ENCODE results near the gene PARS2.
A peak's percentile ranks its signal among the peaks of the same experiment; 100 is the strongest.

The PARS2 gene

GRCh38 chr1:54764133-54764921 is at the start of gene PARS2:
Gene PARS2, minus strand, starts transcription at chr1:54764523. Its CDS starts 5,362 bp downstream, at chr1:54759161.
- DNase-seq (ENCODE audit: low read depth in 2 of 2): peak; percentile 91 to 93

DNA sequence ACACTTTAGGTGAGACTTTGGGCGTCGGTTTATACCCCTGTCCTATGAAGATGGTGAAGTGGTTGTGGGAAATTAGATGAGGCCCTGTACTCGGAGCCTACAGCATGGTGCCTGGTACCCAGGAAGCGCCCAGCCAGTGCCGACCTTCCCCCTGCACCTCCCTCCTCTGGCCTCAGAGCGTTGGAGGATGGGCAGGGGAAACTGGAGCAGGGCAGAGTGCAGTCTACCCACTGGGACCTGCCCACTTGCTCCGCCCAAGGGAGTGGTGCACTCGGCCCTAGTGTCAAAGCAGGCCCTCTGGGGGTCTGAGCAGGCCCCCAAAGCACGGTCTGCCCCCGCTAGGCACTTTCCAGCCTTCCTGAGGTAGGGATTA is 49.8 kb upstream of the PARS2 start:
- DNase-seq (ENCODE audit: low read depth in 2 of 2): no peak

GRCh38 chr1:54813485-54814125 is 49.3 kb upstream of the PARS2 start:
- no peak for DNase-seq (ENCODE audit: low read depth in 2 of 2)

DNA sequence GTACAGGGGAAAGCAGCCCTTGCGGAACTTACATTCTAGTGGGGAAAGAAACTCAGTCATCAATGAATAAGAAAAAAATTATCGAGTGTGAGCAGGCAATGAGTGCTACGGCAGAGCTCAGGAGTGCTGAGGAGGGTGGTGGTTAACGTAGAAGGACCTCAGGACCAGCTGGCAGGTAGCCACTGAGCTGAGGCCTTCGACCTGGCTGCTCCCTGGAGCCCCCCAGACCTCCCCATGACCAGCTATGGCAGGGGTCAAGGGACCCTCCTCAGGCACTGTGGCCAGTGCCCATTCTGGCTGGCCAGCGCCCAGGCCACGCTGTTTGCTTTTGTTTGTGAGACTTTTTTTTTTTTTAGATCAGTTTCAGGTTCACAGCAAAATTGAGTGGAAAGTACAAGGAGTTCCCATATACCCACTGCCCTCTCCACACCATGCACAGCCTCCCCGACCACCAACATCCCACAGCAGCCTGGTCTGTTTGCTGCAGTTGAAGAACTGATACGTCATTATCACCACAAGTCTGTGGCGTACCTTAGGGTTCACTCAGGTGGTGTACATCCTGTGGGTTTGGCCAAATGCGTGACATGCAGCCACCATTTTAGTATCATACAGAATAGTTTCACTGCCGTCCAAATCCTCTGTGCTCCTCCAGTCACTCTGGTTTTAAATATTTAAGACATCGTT is 48.6 kb upstream of the PARS2 start:
- DNase-seq (ENCODE audit: low read depth in 2 of 2): no peak

DNA sequence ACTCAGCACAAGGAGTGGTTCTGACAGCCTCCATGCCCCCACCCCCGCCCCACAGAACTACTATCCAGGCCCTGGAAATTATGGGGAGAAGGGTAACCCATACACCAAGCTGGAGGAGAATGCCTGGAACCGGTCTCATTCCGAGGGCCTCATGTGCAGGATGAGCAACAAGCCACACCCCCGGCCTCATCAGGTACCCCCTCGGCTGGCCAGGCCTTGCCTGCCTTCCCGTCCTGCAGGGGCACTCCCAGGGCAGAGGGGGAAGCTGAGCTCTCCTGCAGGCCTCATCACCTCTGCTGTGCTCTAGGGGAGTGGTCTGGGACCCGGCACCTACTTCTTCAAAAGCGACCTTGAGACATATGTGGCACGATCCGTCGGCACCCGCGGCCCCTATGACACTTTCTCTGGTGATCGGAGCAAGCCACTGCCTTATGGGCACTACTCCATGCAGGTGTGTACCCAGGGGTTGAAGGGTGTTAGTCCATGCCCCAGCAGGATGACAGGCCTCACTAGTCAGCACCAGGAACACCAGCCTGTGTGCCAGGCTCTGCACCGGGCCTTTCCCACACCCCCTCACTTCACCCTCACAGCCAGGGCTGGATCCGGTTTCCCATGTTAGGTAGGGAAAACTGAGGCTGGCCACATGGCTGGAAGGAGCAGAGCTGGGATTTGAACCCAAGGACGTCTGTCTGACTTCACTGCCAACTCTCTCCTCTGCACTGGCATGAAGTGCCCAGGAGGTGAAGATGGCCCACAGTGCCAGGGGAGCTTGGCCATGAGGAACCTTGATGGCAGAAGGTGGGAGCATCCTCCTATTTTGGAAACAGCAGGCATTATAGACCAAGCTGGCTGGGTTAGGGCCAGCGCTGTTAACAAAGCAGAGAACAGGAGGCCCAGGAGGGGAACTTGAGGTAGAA is 47.7 kb upstream of the PARS2 start:
- no peak for DNase-seq (ENCODE audit: low read depth in 2 of 2)

DNA sequence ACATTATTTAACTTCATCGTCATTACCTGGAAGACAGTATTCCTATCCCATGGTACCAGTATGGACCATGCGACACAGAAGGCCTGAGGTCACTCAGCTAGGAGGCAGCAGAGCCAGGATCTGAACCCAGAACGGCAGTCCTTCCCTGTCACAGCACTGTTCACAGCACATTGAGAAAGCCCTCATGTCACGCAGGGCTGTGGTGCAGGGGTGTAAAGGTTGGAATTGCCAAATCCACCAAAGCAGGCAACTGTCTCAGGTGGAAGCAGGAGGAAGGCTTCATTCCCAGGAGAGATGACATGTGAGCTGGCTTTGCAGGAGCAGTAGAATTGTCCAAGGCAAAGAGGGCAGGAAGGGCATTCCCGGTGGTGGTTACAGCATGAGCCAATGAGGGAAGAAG is 46.7 kb upstream of the PARS2 start:
- DNase-seq (ENCODE audit: low read depth in 2 of 2): no peak

- peak in 1 of 2 donors; percentile 24 for DNase-seq (ENCODE audit: low read depth in 2 of 2)
Observed at GRCh38 chr1:54810153-54810942, 46.0 kb upstream of the PARS2 start.

DNA sequence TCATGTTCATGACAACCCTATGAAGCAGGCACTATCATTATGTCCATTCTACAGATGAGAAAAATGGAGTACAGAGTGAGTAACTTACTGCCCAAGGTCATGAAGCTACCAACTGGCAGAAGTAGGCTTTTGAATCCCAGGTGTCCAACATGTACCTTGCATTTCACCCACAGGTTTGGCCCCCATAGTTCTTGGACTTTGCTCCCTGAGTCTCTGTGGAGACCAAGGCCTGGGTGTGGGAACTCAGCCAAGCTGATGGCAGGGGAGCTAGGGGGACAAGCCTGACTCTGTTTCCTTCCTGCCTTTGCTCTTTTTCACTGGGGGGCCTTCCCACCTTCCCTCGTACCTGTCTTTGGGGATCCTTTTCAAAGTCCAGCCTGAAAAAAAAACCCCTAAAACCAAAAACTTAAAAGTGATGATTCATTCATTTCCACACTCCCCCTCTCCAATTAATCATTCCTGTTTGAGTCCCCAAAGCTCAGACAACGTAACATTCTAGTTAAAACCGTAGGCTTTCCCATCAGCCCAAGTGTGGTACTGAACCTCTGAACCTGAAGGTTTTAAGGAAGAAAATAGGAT is 45.3 kb upstream of the PARS2 start:
- DNase-seq (ENCODE audit: low read depth in 2 of 2): no peak

- no peak for DNase-seq (ENCODE audit: low read depth in 2 of 2)
Observed at GRCh38 chr1:54808443-54809207, 44.3 kb upstream of the PARS2 start.

DNA sequence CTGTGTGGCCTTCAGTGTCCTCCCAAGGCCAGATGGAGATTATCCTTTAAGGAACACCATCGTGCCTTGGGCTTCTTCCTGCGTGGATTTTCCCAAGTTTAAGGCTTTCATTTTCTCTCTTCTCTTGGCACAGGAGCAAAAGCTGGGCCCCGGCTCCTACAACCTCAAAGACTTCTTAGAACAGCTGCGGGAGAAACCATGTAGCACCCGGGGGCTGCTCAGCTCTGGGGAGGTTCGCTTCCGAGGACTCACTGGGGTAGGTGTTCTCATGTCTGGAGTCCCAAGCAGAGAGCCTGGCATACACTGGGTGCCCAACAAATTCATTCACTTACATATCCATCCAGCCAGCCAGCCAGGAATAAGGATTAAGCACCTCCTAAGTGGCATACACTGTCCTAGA is 43.4 kb upstream of the PARS2 start:
- no peak for DNase-seq (ENCODE audit: low read depth in 2 of 2)

DNA sequence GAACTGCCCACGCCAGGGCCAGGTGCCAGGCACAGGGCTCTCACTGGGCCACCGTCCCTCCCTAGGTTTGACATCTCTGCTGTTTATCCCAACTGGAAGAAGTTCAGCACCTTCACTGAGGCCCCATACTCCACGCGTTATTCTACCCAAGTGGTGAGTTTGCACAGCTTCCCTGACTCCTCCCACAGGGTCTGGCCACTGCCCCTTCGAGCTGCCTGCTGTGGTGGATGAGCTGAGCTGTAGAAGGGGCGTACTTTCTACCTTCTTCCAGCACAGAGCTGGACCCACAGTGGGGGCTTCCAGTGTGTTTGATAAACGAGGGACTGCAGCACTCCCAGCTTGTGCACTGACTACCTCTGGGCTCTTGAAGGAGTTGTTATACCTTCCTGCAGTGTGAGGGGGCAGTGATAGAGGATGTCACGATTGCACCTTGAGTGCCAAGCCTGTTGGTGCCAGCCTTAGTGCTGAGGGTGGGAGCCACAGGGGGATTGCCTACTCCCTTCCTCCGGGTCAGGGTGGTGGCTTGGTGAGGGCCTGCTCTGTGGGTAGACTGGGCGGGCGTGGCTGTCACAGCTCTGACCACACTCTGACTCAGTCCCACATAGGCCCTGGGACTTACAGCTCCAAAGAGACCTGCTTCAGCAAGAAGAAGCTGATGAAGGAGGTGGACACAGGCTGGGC is 42.7 kb upstream of the PARS2 start:
- DNase-seq (ENCODE audit: low read depth in 2 of 2): peak in 1 of 2 donors; percentile 31

DNA sequence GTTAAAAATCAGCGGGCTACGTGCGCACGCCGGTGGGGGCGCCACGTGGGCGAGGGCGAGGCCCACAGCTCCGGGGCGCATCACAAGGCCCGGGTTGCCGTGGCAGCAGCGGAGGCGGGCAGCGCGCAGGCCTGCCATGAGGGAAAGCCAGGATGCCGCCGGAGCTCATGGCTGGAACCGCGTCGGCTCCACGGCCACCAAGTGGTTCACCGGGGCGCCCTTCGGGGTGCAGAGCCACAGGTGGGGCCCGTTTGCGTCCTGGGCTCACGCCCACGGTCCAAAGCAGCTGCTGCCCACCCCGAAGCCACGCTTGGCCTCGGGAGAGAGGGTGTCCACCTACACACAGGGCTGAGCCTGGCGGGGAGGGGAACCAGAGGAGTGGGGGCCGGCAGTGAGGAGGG is 41.7 kb upstream of the PARS2 start:
- no peak for DNase-seq (ENCODE audit: low read depth in 2 of 2)

GRCh38 chr1:54805466-54805865 is 41.1 kb upstream of the PARS2 start:
- DNase-seq (ENCODE audit: low read depth in 2 of 2): no peak

GRCh38 chr1:54804471-54805132 is 40.3 kb upstream of the PARS2 start:
- DNase-seq (ENCODE audit: low read depth in 2 of 2): no peak

DNA sequence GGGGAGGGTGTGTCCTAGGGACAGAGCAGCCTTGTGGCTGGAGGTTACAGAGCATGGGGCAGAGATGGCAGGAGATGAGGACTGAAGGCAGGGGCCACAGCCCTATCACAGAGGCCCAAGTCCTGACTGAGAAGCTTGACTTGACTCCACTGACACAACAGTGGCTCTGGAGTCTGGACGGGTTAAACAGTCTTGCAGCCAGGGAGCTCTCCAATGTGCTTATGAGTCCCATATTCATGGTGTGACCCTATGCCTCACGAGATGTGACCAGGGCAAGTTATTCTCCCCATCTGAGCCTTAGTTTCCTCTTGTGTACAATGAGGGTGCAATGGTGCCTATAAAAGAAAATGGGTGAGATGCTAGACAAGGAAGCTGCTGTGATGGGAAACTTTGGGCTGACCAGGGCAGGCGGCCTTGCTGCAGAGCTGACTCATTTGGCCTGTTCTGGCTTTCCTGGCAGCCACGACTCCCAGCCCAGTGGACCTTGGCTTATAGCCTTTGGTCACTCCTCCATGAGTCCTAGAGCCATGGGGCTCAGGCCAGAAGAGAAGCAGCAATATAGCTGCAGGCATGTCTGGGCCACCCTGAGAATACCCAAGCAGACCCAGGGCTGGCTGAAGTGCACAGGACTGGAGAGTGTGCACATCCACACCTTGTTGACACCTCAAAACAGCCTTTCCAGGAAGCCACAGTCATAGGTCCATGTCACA is 39.6 kb upstream of the PARS2 start:
- DNase-seq (ENCODE audit: low read depth in 2 of 2): no peak

DNA sequence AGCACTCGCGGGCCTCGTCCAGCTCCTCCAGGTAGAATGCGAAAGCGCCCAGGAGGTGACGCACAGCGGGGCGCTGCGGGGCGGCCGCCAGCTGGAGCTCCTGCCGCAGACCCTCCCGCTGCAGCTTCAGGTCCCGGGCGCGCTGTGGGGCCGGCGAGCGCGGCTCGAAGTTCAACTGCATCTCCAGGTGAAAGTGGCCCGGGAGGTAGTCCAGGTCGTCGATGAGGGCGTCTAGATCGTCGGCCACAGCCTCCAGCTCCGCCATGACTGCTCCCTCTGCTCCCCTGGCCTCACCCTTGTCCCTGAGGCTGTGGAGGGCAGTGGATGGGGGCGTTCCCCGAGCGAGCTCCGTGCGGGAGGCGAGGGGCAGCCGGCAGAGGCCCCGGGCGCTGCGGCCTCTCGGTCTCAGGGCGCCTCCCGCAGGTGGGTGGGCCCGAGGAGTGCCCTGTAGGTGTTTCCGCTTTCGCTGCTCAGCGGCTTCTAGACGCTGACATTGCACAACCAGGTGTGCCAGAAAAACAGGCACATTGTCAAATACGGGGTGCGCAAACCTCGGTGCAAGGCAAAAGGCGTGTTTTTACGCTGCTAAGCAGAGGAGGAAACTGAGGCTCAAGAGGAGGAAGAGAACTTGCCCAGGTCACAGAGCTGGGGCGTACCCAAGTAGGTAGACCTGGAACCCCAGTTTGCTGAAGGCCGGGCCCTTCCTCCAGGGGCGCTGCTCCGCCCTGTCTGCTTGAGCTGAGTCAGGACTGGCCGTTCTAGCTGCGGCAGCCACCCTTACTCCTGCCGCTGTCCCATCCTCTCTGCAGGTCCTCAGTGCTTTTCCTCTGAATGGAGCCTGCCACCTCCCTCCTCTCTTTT is 36.8 kb upstream of the PARS2 start, which contains the start of gene TTC22:
Gene TTC22, minus strand, starts transcription at position 425 of the 861 bp plus-strand sequence. Its CDS starts 160 bp downstream, at position 265.
- DNase-seq (ENCODE audit: low read depth in 2 of 2): peak; percentile 31 to 33

Measured in stimulated activated CD8-positive, alpha-beta memory T cell treated with anti-CD3 and anti-CD28 coated beads, Interleukin-15, amount 100 ng/mL, for 4 hours (primary cell).